ENCODE data around the gene ANKRD13D.

The ANKRD13D gene

DNA sequence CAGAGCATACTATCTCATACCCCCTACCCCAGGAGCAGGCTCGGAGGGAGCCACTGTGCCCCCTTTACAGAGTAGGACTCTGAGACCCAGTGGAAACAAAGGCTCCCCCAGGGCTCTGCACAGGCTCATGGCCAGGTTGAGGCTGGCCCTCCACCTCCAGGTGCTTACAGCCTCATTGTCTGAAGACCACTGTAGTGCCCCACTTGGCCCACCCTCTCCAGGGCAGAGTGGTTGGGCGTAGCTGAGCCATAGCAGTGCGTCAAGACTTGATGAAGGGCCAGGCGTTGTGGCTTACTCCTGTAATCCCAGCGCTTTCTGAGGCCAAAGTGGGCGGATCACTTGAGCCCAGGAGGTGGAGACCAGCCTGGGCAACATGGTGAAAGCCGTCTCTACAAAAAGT lies 1.7 kb downstream of the ANKRD13D start:
- H3K9me3 ChIP-seq (ENCODE audit: insufficient read depth, low read depth, low read length) = peaks cover 3% of the 10 kb centered on the region
- no peak overlapping the region for H2AK5ac ChIP-seq (ENCODE audit: low read length)
- no peak overlapping the region for H3K4ac ChIP-seq (ENCODE audit: low read depth, low read length)
- no peak overlapping the region for H3K9ac ChIP-seq (ENCODE audit: low read length)
- H2AFZ ChIP-seq (ENCODE audit: insufficient read depth, low read length, poor library complexity) = no peak overlapping the region
- no peak overlapping the region for H4K91ac ChIP-seq (ENCODE audit: low read depth, low read length)
- peaks cover 37 to 38% of the 10 kb centered on the region in 2 experiments for H3K36me3 ChIP-seq (ENCODE audit: control insufficient read depth in 1 of 2, insufficient read depth in 2 of 2, low read length in 2 of 2)
- H2BK12ac ChIP-seq (ENCODE audit: low read length) = no peak overlapping the region
- peak overlapping the region; percentile 10 for H3K18ac ChIP-seq (ENCODE audit: low read length)
- H3K27me3 ChIP-seq (ENCODE audit: insufficient read depth, low read length) = no peaks in the 10 kb centered on the region
- H3K27ac ChIP-seq (ENCODE audit: low read depth, low read length) = no peak overlapping the region
- peaks cover 13 to 17% of the 10 kb centered on the region in 2 experiments for H3K4me1 ChIP-seq (ENCODE audit: control insufficient read depth in 1 of 2, insufficient read depth in 2 of 2, low read length in 2 of 2)
- H2BK5ac ChIP-seq (ENCODE audit: low read depth, low read length, poor library complexity) = no peak overlapping the region
- WGBS (ENCODE audit: extremely low coverage, insufficient coverage, insufficient read length) = no CpG with 5 or more reads among the region's 7 CpGs
- no peak overlapping the region for H3K14ac ChIP-seq (ENCODE audit: low read length)
- DNase-seq = no peak
- no peak overlapping the region for H4K12ac ChIP-seq (ENCODE audit: low read depth, low read length)
- peaks cover 10% of the 10 kb centered on the region for H3K79me2 ChIP-seq (ENCODE audit: control insufficient read depth, insufficient read depth, low read length, poor library complexity)
- H3K4me3 ChIP-seq (ENCODE audit: low read depth, low read length) = no peak overlapping the region
- no peak overlapping the region for H4K8ac ChIP-seq (ENCODE audit: low read depth, low read length)
- no peak overlapping the region for H2BK120ac ChIP-seq (ENCODE audit: insufficient read depth, low read length, poor library complexity)
- H3K79me1 ChIP-seq (ENCODE audit: low read length) = peaks cover 13% of the 10 kb centered on the region
- H3K4me2 ChIP-seq (ENCODE audit: low read length) = no peak overlapping the region
- no peak overlapping the region for H3K23ac ChIP-seq (ENCODE audit: low read length)

DNA sequence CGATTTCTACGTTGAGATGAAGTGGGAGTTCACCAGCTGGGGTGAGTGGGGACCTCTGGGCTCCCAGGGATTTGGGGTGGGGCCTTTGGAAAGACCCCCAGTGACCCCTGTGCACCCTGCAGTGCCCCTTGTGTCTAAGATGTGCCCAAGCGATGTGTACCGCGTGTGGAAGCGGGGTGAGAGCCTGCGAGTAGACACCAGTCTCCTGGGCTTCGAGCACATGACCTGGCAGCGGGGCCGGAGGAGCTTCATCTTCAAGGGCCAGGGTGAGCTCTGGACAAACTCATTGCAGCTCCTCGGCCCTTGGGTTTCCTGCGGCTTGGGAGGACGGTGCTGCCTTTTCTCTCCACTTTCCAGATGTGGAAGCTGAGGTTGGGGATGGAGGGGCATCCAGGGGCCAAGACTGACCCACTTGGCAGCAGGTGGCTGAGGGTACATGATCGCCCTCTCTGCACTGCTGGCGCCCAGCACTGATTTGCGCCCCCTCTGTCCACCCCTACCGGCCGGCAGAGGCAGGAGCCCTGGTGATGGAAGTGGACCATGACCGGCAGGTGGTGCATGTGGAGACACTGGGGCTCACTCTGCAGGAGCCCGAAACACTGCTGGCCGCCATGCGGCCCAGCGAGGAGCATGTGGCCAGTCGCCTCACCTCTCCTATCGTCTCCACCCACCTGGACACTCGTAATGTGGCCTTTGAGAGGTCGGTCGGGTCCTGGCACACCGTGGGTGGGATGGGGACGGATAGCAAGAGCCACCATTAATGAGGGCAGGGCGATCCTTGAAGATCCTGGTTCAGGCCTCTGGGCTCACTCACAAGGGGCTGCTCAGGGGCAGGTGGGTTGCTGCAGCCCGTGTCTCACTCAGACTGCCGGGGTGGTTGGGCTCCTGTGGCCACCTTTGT lies 2.6 kb downstream of the ANKRD13D start:
- Histone ChIP-seq H4K12ac (ENCODE audit: low read depth, low read length) (no peak overlapping the region), H2BK120ac (ENCODE audit: insufficient read depth, low read length, poor library complexity) (no peak overlapping the region), H3K36me3 (ENCODE audit: control insufficient read depth in 1 of 2, insufficient read depth in 2 of 2, low read length in 2 of 2) (peaks cover 31 to 32% of the 10 kb centered on the region in 2 experiments), H3K23ac (ENCODE audit: low read length) (no peak overlapping the region), H3K4me1 (ENCODE audit: control insufficient read depth in 1 of 2, insufficient read depth in 2 of 2, low read length in 2 of 2) (peaks cover 13 to 17% of the 10 kb centered on the region in 2 experiments), H3K14ac (ENCODE audit: low read length) (no peak overlapping the region), H2BK5ac (ENCODE audit: low read depth, low read length, poor library complexity) (no peak overlapping the region), H2AK5ac (ENCODE audit: low read length) (no peak overlapping the region), H4K8ac (ENCODE audit: low read depth, low read length) (no peak overlapping the region), H3K27ac (ENCODE audit: low read depth, low read length) (no peak overlapping the region), H3K18ac (ENCODE audit: low read length) (no peak overlapping the region), H3K79me2 (ENCODE audit: control insufficient read depth, insufficient read depth, low read length, poor library complexity) (peaks cover 10% of the 10 kb centered on the region), H3K27me3 (ENCODE audit: insufficient read depth, low read length) (no peaks in the 10 kb centered on the region), H3K79me1 (ENCODE audit: low read length) (peaks cover 13% of the 10 kb centered on the region), H2BK12ac (ENCODE audit: low read length) (no peak overlapping the region), H4K91ac (ENCODE audit: low read depth, low read length) (no peak overlapping the region), H3K9ac (ENCODE audit: low read length) (no peak overlapping the region), H2AFZ (ENCODE audit: insufficient read depth, low read length, poor library complexity) (no peak overlapping the region), H3K4me3 (ENCODE audit: low read depth, low read length) (no peak overlapping the region), H3K4ac (ENCODE audit: low read depth, low read length) (no peak overlapping the region), H3K4me2 (ENCODE audit: low read length) (no peak overlapping the region), H3K9me3 (ENCODE audit: insufficient read depth, low read depth, low read length) (peaks cover 2% of the 10 kb centered on the region)
- DNase-seq = no peak
- no CpG with 5 or more reads among the region's 33 CpGs for WGBS (ENCODE audit: extremely low coverage, insufficient coverage, insufficient read length)

DNA sequence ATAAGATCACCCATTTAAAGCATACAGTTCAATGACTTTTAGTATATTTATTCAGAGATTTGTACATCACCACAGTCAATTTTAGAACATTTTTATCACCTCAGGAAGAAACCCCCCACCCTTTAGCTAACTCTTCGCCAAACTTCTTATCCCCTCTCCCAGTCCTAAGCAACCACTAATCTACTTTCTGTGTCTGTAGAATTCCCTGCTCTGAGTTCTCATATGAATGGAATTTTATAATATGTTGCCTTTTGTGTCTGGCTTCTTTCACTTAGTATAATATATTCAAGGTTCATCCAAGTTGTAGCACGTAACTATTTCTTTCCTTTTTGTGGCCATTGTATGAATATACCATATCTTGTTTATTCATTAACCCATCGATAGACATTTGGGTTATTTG lies 3.6 kb downstream of the ANKRD13D start:
- no peak overlapping the region for H2AK5ac ChIP-seq (ENCODE audit: low read length)
- H4K12ac ChIP-seq (ENCODE audit: low read depth, low read length) = no peak overlapping the region
- no peak overlapping the region for H4K91ac ChIP-seq (ENCODE audit: low read depth, low read length)
- no peak overlapping the region for H4K8ac ChIP-seq (ENCODE audit: low read depth, low read length)
- no peak overlapping the region for H2AFZ ChIP-seq (ENCODE audit: insufficient read depth, low read length, poor library complexity)
- H3K23ac ChIP-seq (ENCODE audit: low read length) = no peak overlapping the region
- peaks cover 12 to 15% of the 10 kb centered on the region in 2 experiments for H3K4me1 ChIP-seq (ENCODE audit: control insufficient read depth in 1 of 2, insufficient read depth in 2 of 2, low read length in 2 of 2)
- no peaks in the 10 kb centered on the region for H3K27me3 ChIP-seq (ENCODE audit: insufficient read depth, low read length)
- peaks cover 10% of the 10 kb centered on the region for H3K79me2 ChIP-seq (ENCODE audit: control insufficient read depth, insufficient read depth, low read length, poor library complexity)
- no peak overlapping the region for H3K4ac ChIP-seq (ENCODE audit: low read depth, low read length)
- no peaks in the 10 kb centered on the region for H3K9me3 ChIP-seq (ENCODE audit: insufficient read depth, low read depth, low read length)
- H3K4me2 ChIP-seq (ENCODE audit: low read length) = no peak overlapping the region
- H3K9ac ChIP-seq (ENCODE audit: low read length) = no peak overlapping the region
- peaks cover 13% of the 10 kb centered on the region for H3K79me1 ChIP-seq (ENCODE audit: low read length)
- no peak overlapping the region for H2BK5ac ChIP-seq (ENCODE audit: low read depth, low read length, poor library complexity)
- no peak overlapping the region for H3K14ac ChIP-seq (ENCODE audit: low read length)
- DNase-seq = no peak
- H3K36me3 ChIP-seq (ENCODE audit: control insufficient read depth in 1 of 2, insufficient read depth in 2 of 2, low read length in 2 of 2) = peaks cover 27 to 29% of the 10 kb centered on the region in 2 experiments
- H2BK12ac ChIP-seq (ENCODE audit: low read length) = no peak overlapping the region
- no CpG with 5 or more reads among the region's 3 CpGs for WGBS (ENCODE audit: extremely low coverage, insufficient coverage, insufficient read length)
- H3K4me3 ChIP-seq (ENCODE audit: low read depth, low read length) = no peak overlapping the region
- H3K18ac ChIP-seq (ENCODE audit: low read length) = no peak overlapping the region
- H2BK120ac ChIP-seq (ENCODE audit: insufficient read depth, low read length, poor library complexity) = no peak overlapping the region
- no peak overlapping the region for H3K27ac ChIP-seq (ENCODE audit: low read depth, low read length)

DNA sequence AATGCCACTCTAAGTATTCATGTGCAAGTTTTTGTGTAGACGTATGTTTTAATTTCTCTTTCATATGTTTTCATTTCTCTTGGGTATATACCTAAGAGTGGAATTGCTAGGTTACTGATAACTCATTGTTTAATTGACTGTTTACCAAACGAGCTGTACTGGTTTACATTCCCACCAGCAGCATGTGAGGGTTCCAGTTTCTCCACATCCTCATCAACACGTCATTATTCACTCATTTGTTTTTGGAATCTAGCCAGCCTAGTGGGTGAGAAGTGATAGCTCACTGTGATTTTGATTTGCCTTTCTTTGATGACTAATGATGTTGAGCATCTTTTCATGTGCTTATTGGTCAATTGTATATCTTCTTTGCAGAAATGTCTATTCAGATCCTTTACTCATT lies 4.0 kb downstream of the ANKRD13D start:
- no peak overlapping the region for H4K8ac ChIP-seq (ENCODE audit: low read depth, low read length)
- H2AK5ac ChIP-seq (ENCODE audit: low read length) = no peak overlapping the region
- H3K4me3 ChIP-seq (ENCODE audit: low read depth, low read length) = no peak overlapping the region
- H3K36me3 ChIP-seq (ENCODE audit: control insufficient read depth in 1 of 2, insufficient read depth in 2 of 2, low read length in 2 of 2) = peaks cover 27 to 29% of the 10 kb centered on the region in 2 experiments
- no peaks in the 10 kb centered on the region for H3K9me3 ChIP-seq (ENCODE audit: insufficient read depth, low read depth, low read length)
- H2BK120ac ChIP-seq (ENCODE audit: insufficient read depth, low read length, poor library complexity) = no peak overlapping the region
- H3K4me1 ChIP-seq (ENCODE audit: control insufficient read depth in 1 of 2, insufficient read depth in 2 of 2, low read length in 2 of 2) = peaks cover 8 to 11% of the 10 kb centered on the region in 2 experiments
- H3K9ac ChIP-seq (ENCODE audit: low read length) = no peak overlapping the region
- H2AFZ ChIP-seq (ENCODE audit: insufficient read depth, low read length, poor library complexity) = no peak overlapping the region
- no peak overlapping the region for H3K4me2 ChIP-seq (ENCODE audit: low read length)
- no peak overlapping the region for H3K23ac ChIP-seq (ENCODE audit: low read length)
- no peak overlapping the region for H3K4ac ChIP-seq (ENCODE audit: low read depth, low read length)
- peaks cover 10% of the 10 kb centered on the region for H3K79me2 ChIP-seq (ENCODE audit: control insufficient read depth, insufficient read depth, low read length, poor library complexity)
- peak in 1 of 2 donors; percentile 87 for DNase-seq
- no peak overlapping the region for H4K12ac ChIP-seq (ENCODE audit: low read depth, low read length)
- WGBS (ENCODE audit: extremely low coverage, insufficient coverage, insufficient read length) = no CpG with 5 or more reads among the region's 3 CpGs
- peaks cover 11% of the 10 kb centered on the region for H3K79me1 ChIP-seq (ENCODE audit: low read length)
- no peak overlapping the region for H3K27ac ChIP-seq (ENCODE audit: low read depth, low read length)
- H3K27me3 ChIP-seq (ENCODE audit: insufficient read depth, low read length) = no peaks in the 10 kb centered on the region
- H4K91ac ChIP-seq (ENCODE audit: low read depth, low read length) = no peak overlapping the region
- no peak overlapping the region for H2BK12ac ChIP-seq (ENCODE audit: low read length)
- no peak overlapping the region for H3K18ac ChIP-seq (ENCODE audit: low read length)
- no peak overlapping the region for H3K14ac ChIP-seq (ENCODE audit: low read length)
- no peak overlapping the region for H2BK5ac ChIP-seq (ENCODE audit: low read depth, low read length, poor library complexity)
